CD14-positive monocyte (primary cell): ENCODE measurements around the gene NAT9. TPM values are rescaled to one million over a fixed set of nuclear protein-coding genes. Genes with fewer than 3 reads are reported as not detected.

Experiments
- DNase-seq, 3 donors: peaks; one replicate each; pipeline ENCODE4 v3.0.0-alpha.2; 2011 to 2022
- H2AFZ ChIP-seq: 2 replicates; pipeline ENCODE4 v1.6.0; 2012; ENCODE audit warnings: mild to moderate bottlenecking, low read depth, low read length, inconsistent platforms; ENCODE audit not compliant: insufficient read depth, poor library complexity, severe bottlenecking
- H3K27ac ChIP-seq, 2 donors: 1 replicate in 1 of 2; 2 replicates in 1 of 2; pipeline ENCODE4 v1.5.1; 2012 to 2013; ENCODE audit warnings: low read length in 2 of 2, control low read depth in 1 of 2, inconsistent platforms in 1 of 2, low read depth in 1 of 2, mild to moderate bottlenecking in 1 of 2
- H3K27me3 ChIP-seq, 2 donors: one replicate each; pipeline versions ENCODE4 v1.6.0 to v1.6.1; 2011 to 2013; ENCODE audit warnings: low read length in 2 of 2; ENCODE audit not compliant: control insufficient read depth in 2 of 2, insufficient read depth in 2 of 2
- H3K36me3 ChIP-seq, 2 donors: replicated peaks in 1 of 2; 1 replicate in 1 of 2; 2 replicates in 1 of 2; pipeline versions ENCODE4 v1.5.1 to v1.6.1; 2012 to 2013; ENCODE audit warnings: low read length in 2 of 2, control low read depth in 1 of 2, inconsistent platforms in 1 of 2, mild to moderate bottlenecking in 1 of 2; ENCODE audit not compliant: insufficient read depth in 2 of 2, control insufficient read depth in 1 of 2
- H3K4me1 ChIP-seq, 2 donors: 1 replicate in 1 of 2; 2 replicates in 1 of 2; pipeline versions ENCODE4 v1.5.1 to v1.6.1; 2012 to 2013; ENCODE audit warnings: low read length in 2 of 2, control low read depth in 1 of 2, inconsistent platforms in 1 of 2, mild to moderate bottlenecking in 1 of 2, moderate library complexity in 1 of 2; ENCODE audit not compliant: insufficient read depth in 2 of 2, control insufficient read depth in 1 of 2
- H3K4me2 ChIP-seq: replicated peaks from 2 replicates; pipeline ENCODE3; 2012; ENCODE audit warnings: low read length, moderate library complexity, mild to moderate bottlenecking; ENCODE audit not compliant: poor library complexity, severe bottlenecking; ENCODE audit errors: extremely low read depth
- H3K4me3 ChIP-seq, 3 experiments: fragments of 200-600 bp in 1 of 3; sonication (generic) in 1 of 3; replicated peaks in 1 of 3; 1 replicate in 2 of 3; 2 replicates in 1 of 3; pipeline ENCODE4 v1.5.1; 2011 to 2013; ENCODE audit warnings: low read length in 3 of 3, mild to moderate bottlenecking in 3 of 3, control low read depth in 2 of 3, low read depth in 2 of 3, inconsistent platforms in 1 of 3, moderate library complexity in 1 of 3
- H3K79me2 ChIP-seq: 2 replicates; pipeline ENCODE4 v1.6.0; 2012; ENCODE audit warnings: mild to moderate bottlenecking, control low read depth, inconsistent platforms, low read length, moderate library complexity; ENCODE audit not compliant: insufficient read depth
- H3K9ac ChIP-seq: 2 replicates; pipeline ENCODE4 v1.6.0; 2017; ENCODE audit warnings: low read length, mild to moderate bottlenecking; ENCODE audit not compliant: insufficient read depth, poor library complexity, severe bottlenecking
- H3K9me3 ChIP-seq, 2 donors: replicated peaks in 1 of 2; 1 replicate in 1 of 2; 2 replicates in 1 of 2; pipeline versions ENCODE4 v1.5.1 to v1.6.1; 2012 to 2013; ENCODE audit warnings: low read length in 2 of 2, control low read depth in 1 of 2; ENCODE audit not compliant: control insufficient read depth in 1 of 2, insufficient read depth in 1 of 2
- H4K20me1 ChIP-seq: 2 replicates; pipeline ENCODE4 v1.6.0; 2012; ENCODE audit warnings: mild to moderate bottlenecking, low read length, control low read depth, moderate library complexity; ENCODE audit not compliant: insufficient read depth
- H3K27ac Mint-ChIP-seq, 7 donors: one replicate each; pipeline ENCODE4 v1.8.0; 2020; ENCODE audit warnings: mild to moderate bottlenecking in 7 of 7, mixed read lengths in 7 of 7, moderate library complexity in 6 of 7, inconsistent platforms in 2 of 7
- H3K27me3 Mint-ChIP-seq, 3 donors: one replicate each; pipeline ENCODE4 v1.8.0; 2021 to 2022; ENCODE audit warnings: low read depth in 3 of 3, mild to moderate bottlenecking in 3 of 3, mixed read lengths in 3 of 3, moderate library complexity in 3 of 3, inconsistent platforms in 1 of 3
- H3K36me3 Mint-ChIP-seq, 2 donors: one replicate each; pipeline ENCODE4 v1.8.0; 2020; ENCODE audit warnings: mixed read lengths in 2 of 2, inconsistent platforms in 1 of 2, mild to moderate bottlenecking in 1 of 2
- H3K4me1 Mint-ChIP-seq: one replicate; pipeline ENCODE4 v1.8.0; 2020; ENCODE audit warnings: mild to moderate bottlenecking, mixed read lengths
- H3K4me3 Mint-ChIP-seq, 2 donors: one replicate each; pipeline ENCODE4 v1.8.0; 2020; ENCODE audit warnings: mild to moderate bottlenecking in 2 of 2, mixed read lengths in 2 of 2, moderate library complexity in 1 of 2
- H3K9me3 Mint-ChIP-seq, 7 donors: one replicate each; pipeline ENCODE4 v1.8.0; 2020 to 2022; ENCODE audit warnings: mixed read lengths in 7 of 7, mild to moderate bottlenecking in 6 of 7, moderate library complexity in 6 of 7, inconsistent platforms in 2 of 7
- CTCF ChIP-seq: fragments of 200-600 bp; IDR thresholded peaks from one replicate; pipeline ENCODE4 v1.8.0; 2022; ENCODE audit warnings: antibody characterized with exemption, mild to moderate bottlenecking
- WGBS: methylation state at CpG from one replicate; pipeline ENCODE4 v1.1.5; 2013; ENCODE audit warnings: missing lambda C conversion rate; ENCODE audit not compliant: insufficient coverage; 5-methylcytosine and 5-hydroxymethylcytosine counted together
- intact Hi-C, 2 donors: fragments of 100-400 bp; cut with micrococcal nuclease; formaldehyde crosslinking; loops; one replicate each; pipeline versions ENCODE4 v1.15.0 to v1.15.1; 2023
- polyA plus RNA-seq, 3 donors: library from polyadenylated mRNA; depleted of rRNA in 1 of 3; unstranded in 2 of 3; stranded (reverse) in 1 of 3; fragments of 300-500 nt in 2 of 3; fragments of >200 nt in 1 of 3; fragmentation: Illumina TruSeq in 2 of 3; gene quantifications; 1 replicate in 2 of 3; 2 replicates in 1 of 3; pipeline ENCODE4 v1.2.3, GENCODE V29; 2012 to 2021

Gene NAT9
- polyA plus RNA-seq, 3 donors = 7.1 to 95.6 (median 7.8) TPM

- 82% methylated on average over 3 of the region's 5 CpGs for WGBS
- Histone ChIP-seq H3K9ac (no peak overlapping the region), H3K4me1 (peaks cover 16 to 21% of the 10 kb centered on the region in 2 donors), H3K4me3 (no peak overlapping the region), H3K27ac (no peak overlapping the region), H2AFZ (no peak overlapping the region), H3K9me3 (no peaks in the 10 kb centered on the region), H3K36me3 (no peaks in the 10 kb centered on the region), H3K4me2 (no peak overlapping the region), H3K27me3 (no peaks in the 10 kb centered on the region), H3K79me2 (no peaks in the 10 kb centered on the region), H4K20me1 (no peaks in the 10 kb centered on the region)
- peaks cover 24% of the 10 kb centered on the region for H3K4me1 Mint-ChIP-seq
- peak overlapping the region in 1 of 7 donors; percentile 59 for H3K27ac Mint-ChIP-seq
- no peak for DNase-seq
- H3K27me3 Mint-ChIP-seq = peaks cover 0 to 3% (median 0%) of the 10 kb centered on the region in 3 donors
- no peak for TF ChIP-seq CTCF
- peaks cover 0 to 3% (median 0%) of the 10 kb centered on the region in 7 donors for H3K9me3 Mint-ChIP-seq
- intact Hi-C loops = no loop called here
- H3K36me3 Mint-ChIP-seq = no peaks in the 10 kb centered on the region
- H3K4me3 Mint-ChIP-seq = no peak overlapping the region
These were observed 46.8 kb downstream of the NAT9 start for GRCh38 chr17:74729368-74729767.

- Mint-ChIP-seq H3K36me3 (no peaks in the 10 kb centered on the region), H3K27ac (no peak overlapping the region), H3K9me3 (peaks cover 0 to 3% (median 0%) of the 10 kb centered on the region in 7 donors), H3K4me3 (no peak overlapping the region), H3K4me1 (peaks cover 23% of the 10 kb centered on the region), H3K27me3 (peaks cover 0 to 3% (median under 1%) of the 10 kb centered on the region in 3 donors)
- H3K27me3 ChIP-seq = no peaks in the 10 kb centered on the region
- intact Hi-C loops = no loop called here
- no peak overlapping the region for H2AFZ ChIP-seq
- DNase-seq = no peak
- H3K4me1 ChIP-seq = peaks cover 16 to 21% of the 10 kb centered on the region in 2 donors
- no peak overlapping the region for H3K27ac ChIP-seq
- no peaks in the 10 kb centered on the region for H3K9me3 ChIP-seq
- H4K20me1 ChIP-seq = no peaks in the 10 kb centered on the region
- H3K9ac ChIP-seq = no peak overlapping the region
- H3K4me3 ChIP-seq = no peak overlapping the region
- H3K36me3 ChIP-seq = no peaks in the 10 kb centered on the region
- no peak overlapping the region for H3K4me2 ChIP-seq
- WGBS = 97% methylated on average over 3 of the region's 3 CpGs
- TF ChIP-seq CTCF = no peak
- no peaks in the 10 kb centered on the region for H3K79me2 ChIP-seq
These were observed 47.5 kb downstream of the NAT9 start for GRCh38 chr17:74728702-74729075.
